ENCODE measurements around the gene MDM4.
"Not testable (repeated sequence)": the region's sequence is repeated elsewhere in the genome, so short reads cannot be mapped to it uniquely, and the experiment has no call there.

MDM4 gene

DNA sequence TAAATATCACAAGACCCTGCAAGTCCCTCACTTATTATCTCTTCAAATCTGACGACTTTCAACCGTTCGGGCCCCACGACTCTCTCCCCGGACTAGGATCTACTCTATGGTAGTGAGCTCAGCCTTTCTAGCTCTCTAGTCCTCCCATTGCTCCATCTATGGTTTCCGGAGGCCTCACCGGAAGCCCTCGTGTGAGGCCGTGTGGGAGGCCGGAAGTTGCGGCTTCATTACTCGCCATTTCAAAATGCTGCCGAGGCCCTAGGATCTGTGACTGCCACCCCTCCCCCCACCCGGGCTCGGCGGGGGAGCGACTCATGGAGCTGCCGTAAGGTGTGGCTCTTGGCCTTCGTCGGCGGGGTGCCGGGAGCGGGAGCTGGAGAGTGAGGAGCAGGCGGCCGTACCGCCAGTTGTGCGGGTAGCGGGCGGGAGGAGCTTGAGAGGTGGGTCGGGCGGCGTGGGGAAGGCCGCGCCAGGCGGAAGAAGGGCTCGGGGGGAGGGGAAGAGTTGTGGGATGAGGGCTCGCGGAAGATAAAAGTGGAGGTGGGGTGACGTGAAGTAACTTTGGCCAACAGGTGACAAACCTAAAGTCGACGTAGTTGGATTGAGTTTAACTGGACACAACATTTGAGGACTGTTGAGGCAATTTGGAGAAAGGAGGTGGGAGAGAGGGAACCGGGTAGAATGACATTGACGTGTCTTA, at the start of gene MDM4:
TSS of gene MDM4 (plus strand) at position 227 of the 700 bp plus-strand sequence. CDS start 9,113 bp downstream, outside the sequence.
- peak; percentile 95 for DNase-seq

- no peak for DNase-seq
Measured at GRCh38 chr1:204466416-204467405, 49.5 kb upstream of the MDM4 start.

DNA sequence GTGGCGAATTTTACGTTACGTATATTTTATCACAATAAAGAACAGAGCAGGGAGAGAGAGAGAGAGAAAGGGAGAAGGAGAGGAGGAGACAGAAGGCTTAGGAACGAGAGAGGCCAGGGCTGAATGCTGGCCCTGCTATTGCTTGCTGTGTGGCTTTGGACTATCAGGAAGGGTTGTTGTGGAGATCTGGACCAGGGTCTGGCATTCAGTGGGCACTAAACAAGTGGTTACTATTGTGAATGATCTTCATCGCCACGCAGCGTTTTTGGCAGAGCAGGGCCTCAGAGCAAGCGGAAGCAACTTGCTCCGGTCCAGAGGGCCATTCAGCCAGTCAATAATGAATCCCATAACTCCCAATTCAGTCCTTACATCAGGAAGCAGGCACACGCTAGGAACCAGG, 48.0 kb upstream of the MDM4 start:
- DNase-seq: no peak

DNA sequence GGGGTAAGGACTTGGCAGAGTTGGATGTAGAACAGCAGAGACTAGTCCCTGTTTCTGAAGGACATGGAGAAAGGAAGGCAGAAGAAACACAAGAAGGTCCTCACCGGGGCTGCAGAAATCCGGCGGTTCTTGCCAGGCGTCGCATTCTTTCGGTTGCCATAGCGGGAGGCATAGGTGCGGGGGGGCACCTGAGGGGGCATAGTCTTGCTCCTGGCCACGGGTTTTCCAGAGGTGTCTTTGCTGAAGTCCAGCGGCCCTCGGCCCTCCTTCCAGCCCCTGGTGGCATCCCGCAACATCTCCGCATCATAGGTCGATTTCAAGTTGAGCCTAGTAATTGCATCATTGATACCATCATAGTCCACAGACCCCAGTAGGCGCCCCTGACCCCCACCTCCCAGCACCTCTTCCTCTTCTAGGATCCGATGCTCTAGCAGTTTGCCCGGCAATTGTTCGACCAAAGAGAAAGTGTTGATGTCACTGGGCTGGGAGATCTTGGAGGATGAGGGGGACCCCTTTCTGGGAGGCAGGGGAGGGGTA, 47.4 kb upstream of the MDM4 start:
- no peak for DNase-seq

DNA sequence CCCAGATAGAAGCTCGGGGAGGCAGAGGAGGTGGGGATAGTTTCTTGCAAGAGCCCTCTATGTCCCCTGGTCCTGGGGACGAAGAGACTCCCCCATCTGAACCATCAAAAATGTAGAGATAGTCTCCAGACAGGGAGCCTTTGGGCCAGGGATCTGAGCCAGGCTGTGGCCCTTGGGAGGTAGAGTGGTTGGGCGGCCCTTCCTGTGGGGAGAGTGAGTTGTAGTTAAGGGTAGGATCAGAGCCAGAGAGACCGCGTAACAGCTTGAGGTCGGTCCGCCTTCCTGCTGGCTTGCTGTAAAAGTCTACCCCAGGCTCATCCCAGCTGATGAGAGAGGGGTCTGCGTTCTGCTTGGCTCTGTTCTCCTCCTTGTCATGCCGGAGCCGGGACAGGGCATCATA, 46.9 kb upstream of the MDM4 start:
- DNase-seq: no peak

DNA sequence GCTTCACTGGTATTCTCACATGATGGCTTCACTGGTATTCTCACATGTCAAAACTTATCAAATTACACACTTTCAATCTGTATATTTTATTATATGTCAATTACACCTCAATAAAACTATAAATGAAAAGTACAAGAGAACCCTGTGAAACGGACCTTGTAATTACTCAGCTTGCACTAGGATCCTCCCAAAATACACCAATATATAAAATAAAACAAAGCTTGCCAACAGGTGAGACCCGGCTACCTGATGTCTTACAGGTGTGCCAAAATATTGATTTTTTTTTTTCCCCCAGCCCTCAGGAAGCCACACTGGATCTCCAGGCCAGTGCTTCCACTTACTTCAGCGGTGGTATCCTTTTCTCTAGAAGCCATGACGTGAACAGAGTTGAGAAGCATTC, 44.5 kb upstream of the MDM4 start:
- no peak for DNase-seq

DNA sequence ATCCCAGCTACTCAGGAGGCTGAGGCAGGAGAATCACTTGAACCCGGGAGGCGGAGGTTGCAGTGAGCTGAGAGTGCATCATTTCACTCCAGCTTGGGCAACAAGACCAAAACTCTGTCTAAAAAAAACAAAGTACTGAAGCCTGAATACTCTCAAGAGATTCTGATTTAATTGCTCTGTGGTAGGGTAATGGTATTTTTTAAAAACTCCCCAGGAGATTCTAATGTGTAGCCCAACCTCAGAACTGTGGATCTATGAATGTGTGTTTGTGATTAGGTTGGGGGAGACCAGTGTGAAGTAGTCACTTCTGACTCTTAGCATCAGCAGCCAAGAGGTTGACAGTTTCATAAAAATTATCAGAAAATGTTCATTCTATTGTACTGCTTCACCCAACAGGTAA, 43.5 kb upstream of the MDM4 start:
- DNase-seq: no peak

DNA sequence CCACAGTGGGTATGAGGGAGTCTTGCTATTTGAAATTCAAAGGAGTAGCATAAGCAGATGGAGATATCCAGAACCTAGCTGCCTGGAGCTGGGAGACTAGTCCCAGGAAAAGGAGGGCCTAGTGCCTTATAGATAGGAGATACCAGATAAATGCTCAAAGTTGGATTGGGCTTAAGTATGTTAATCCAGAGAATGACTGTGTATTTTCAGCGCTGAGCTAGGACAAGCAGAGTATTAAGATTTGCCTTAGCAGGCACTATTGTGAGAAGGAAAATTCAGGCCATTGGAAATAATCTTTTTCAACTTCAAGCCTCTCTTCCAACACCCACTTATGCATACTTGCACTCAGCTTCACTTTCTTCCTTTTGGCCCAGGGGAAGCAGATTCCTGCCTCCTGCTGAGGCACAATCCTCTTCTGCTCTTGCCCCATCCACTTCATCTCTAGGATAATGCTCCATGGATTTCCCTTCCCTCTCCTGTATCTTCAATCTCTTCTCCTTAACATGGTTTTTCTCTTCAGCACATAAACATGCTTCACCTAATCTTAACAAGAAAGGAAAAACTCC, 42.7 kb upstream of the MDM4 start:
- DNase-seq: no peak

GRCh38 chr1:204475656-204476432, 40.4 kb upstream of the MDM4 start:
- DNase-seq: no peak

DNA sequence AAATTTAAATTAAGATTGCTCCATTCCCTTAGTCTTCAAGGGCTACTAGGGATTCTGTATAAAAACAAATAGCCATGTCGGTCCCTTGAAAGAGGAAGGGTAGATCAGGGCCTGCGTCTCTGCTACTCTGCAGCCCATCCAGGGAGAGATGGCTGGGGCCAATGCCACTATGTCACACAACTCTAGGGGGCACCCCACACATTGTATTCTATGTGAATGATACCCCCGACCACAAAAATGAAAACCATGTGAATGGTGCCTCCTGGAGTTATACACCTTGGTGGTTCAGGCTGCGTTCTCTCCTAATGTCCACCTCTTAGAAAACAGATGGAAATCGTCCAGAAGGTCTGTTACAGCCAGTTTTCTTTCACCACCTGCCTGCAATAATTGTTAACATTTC, 39.6 kb upstream of the MDM4 start:
- no peak for DNase-seq

GRCh38 chr1:204477036-204477740, 39.0 kb upstream of the MDM4 start:
- DNase-seq: no peak

GRCh38 chr1:204478172-204478899, 37.9 kb upstream of the MDM4 start:
- DNase-seq: no peak

- no peak for DNase-seq
Measured at GRCh38 chr1:204478921-204479320, 37.3 kb upstream of the MDM4 start.

DNA sequence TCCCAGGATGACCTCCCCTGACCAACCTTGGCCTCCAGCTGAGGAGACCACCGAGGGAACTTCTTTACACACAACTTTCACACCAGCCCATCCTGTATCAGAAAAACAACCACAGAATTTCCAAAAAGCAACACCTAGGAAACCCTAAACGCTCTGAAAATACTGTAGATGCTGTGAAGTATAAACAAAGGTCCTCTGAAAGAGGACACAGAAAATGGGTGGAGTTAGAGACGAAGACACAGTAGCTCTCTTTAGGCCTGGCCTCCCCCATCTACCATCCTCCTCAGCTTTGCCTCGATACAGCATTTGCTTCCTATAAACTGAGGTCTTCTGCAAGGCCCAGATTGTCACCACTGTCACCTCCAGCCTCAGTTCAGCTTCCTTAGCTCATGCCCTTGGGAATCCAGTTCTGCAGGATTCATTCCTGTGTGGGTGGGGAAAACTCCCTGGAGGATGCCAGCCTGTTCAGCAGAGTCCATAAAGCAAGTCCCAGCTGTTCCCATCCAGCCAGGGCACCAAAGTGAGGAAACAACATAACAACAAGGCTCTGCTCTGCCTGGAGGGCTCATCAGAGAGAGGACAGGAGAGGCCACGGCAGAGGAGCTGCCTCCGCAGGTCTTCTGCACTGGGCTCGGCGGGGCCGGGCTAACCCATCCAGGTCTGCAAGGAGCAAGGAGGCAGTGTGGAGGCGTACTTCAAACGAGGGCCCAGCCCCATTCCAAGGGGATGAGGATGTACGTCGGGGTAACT, 36.6 kb upstream of the MDM4 start:
- no peak for DNase-seq

DNA sequence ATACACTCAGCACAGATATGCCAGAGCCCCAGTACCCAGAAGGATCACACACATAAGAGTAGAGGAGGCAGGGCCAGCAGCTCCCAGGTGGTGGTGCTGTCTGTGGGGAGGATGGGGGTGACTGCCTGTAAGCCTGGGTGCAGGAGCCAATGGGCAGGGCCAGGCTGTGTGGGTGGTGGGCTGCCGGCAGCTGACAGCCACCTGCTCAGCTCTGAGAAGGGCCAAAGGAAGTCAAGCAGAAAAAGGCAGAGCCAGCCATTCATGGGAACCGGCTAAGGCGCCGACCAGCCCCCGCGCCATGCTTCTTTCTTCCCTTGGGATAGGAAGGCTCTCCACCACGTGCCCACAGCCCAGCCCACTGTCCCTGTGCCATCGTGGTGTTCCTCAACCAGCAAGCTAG, 35.7 kb upstream of the MDM4 start:
- no peak for DNase-seq

DNA sequence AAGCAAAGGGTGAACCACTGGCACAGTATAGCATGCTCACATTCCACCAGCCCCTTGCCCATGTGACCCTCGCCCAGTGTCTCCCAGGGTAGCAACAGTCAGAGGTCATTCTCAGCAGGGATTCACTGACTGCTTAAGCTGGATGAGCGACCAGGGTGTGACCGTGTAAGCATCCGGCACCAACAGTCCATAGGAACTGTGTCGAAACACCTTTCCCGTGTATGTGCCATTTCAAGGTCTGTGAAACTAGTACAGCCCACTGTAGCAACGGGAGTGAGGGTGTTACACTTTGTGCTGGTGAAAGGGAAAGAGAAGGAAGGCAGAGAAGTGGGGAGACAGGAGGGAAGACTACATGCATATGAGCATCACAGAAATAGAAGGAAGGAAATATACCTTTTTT, 32.4 kb upstream of the MDM4 start:
- no peak for DNase-seq

- DNase-seq: not testable (repeated sequence)
Measured at GRCh38 chr1:204486513-204487255, 29.5 kb upstream of the MDM4 start.

GRCh38 chr1:204487256-204487615, 29.0 kb upstream of the MDM4 start:
- no peak for DNase-seq

DNA sequence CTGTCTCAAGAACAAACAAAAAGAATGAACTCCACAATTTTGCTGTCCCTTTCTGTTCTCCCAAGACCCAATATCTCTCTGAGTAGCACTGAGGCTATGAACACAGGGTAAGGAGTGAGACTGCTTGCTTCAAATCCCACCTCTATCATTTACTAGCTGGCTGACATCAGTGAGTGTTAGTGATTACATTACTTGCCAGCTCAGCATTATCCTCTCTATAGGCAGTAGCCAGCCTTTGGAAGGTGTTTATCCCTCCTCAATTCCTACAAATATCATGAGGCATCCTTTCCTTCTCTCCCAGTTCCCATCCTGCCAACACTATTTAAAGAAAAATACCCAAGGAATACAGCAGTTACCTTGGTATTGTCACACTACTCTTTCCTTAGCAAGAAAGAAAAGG, 24.6 kb upstream of the MDM4 start:
- DNase-seq: no peak

All from CD4-positive, alpha-beta T cell treated with Interleukin-10 for 1 hour (primary cell).